Measurements from ENCODE around the gene CISD1. TPM values are rescaled to one million over a fixed set of nuclear protein-coding genes. Genes with fewer than 3 reads are reported as not detected.

The CISD1 gene
- total RNA-seq, 2 donors from 2014 or later = 6.6 to 7.5 TPM

DNA sequence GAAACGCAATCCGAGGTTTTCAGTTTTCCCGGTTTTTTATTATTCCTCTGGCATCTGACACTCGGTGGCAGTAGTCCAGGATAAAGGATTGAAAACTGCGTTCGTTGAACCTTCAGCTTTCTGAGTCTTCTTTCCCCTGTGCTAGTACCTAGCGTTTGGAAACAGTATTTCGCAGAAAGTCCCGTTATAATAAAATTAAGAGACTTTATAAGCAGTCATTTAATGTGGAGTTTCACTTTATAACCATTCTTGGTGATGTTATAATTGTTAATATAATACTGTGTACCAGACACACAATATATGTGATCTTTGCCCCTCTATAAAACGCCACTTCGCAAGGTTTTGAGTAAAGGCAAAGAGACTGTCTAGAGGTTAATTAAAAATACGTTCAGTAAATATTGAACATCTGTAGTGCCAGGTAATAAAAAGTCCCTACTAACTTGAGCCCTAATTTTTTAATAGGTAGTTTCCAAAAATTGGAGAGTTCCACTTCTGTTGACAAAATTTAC lies 874 bp downstream of the CISD1 start:
- Mint-ChIP-seq H3K4me3 (peak overlapping the region; percentile 98), H3K27ac (peak overlapping the region; percentile 95), H3K27me3 (no peaks in the 10 kb centered on the region), H3K36me3 (ENCODE audit: low read depth) (peaks cover 3% of the 10 kb centered on the region), H3K4me1 (peaks cover 26% of the 10 kb centered on the region)
- H3K9me3 ChIP-seq (ENCODE audit: control insufficient read depth, low read length, poor library complexity, severe bottlenecking) = no peaks in the 10 kb centered on the region
- no peak for DNase-seq
- ATAC-seq = no peak

DNA sequence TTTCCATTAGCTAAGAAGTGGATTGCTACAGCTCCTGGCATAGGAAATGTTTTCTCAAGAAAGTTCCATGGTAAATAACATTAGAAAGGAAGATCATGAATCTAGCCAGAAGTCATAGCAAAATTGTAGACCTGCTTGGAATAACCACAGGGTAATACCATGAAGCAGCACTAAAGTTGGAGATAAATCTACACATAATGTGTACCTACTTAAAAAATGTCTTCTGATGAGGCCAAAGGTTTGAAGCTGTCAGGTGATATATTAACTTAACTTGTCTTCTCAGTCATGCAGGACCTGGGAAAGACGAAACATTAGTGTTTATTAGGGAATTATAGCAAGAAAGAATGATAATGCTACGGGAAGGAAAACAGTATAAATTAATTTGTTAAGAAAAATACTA lies 6.3 kb downstream of the CISD1 start:
- no peaks in the 10 kb centered on the region for H3K27me3 Mint-ChIP-seq
- H3K36me3 Mint-ChIP-seq (ENCODE audit: low read depth) = no peaks in the 10 kb centered on the region
- H3K4me1 Mint-ChIP-seq = peaks cover 11% of the 10 kb centered on the region
- DNase-seq = no peak
- no peak for ATAC-seq
- no peak overlapping the region for H3K27ac Mint-ChIP-seq
- no peak overlapping the region for H3K4me3 Mint-ChIP-seq
- no peaks in the 10 kb centered on the region for H3K9me3 ChIP-seq (ENCODE audit: control insufficient read depth, low read length, poor library complexity, severe bottlenecking)

DNA sequence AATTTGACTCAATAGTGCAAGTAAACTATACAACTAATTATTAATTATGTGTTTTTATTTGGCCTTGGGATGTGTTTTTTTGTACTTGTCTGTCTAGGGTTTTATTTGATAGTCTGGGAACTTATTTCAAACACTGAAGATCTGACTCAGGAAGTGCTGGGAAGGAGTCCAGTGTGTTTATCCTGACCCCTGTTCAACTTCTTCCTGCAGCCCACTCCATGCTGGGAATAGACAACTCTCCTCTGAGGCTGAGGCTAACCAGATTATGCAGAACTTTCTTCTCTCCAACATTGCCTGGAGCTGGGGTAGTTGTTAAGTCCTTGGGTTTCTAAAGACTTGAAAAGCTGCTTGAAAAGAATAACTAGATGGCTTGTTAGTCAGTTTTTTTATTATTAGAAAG lies 6.9 kb downstream of the CISD1 start:
- H3K27me3 Mint-ChIP-seq = no peaks in the 10 kb centered on the region
- H3K4me3 Mint-ChIP-seq = no peak overlapping the region
- ATAC-seq = no peak
- no peak overlapping the region for H3K27ac Mint-ChIP-seq
- no peak for DNase-seq
- peaks cover 2% of the 10 kb centered on the region for H3K36me3 Mint-ChIP-seq (ENCODE audit: low read depth)
- no peaks in the 10 kb centered on the region for H3K9me3 ChIP-seq (ENCODE audit: control insufficient read depth, low read length, poor library complexity, severe bottlenecking)
- peaks cover 15% of the 10 kb centered on the region for H3K4me1 Mint-ChIP-seq

DNA sequence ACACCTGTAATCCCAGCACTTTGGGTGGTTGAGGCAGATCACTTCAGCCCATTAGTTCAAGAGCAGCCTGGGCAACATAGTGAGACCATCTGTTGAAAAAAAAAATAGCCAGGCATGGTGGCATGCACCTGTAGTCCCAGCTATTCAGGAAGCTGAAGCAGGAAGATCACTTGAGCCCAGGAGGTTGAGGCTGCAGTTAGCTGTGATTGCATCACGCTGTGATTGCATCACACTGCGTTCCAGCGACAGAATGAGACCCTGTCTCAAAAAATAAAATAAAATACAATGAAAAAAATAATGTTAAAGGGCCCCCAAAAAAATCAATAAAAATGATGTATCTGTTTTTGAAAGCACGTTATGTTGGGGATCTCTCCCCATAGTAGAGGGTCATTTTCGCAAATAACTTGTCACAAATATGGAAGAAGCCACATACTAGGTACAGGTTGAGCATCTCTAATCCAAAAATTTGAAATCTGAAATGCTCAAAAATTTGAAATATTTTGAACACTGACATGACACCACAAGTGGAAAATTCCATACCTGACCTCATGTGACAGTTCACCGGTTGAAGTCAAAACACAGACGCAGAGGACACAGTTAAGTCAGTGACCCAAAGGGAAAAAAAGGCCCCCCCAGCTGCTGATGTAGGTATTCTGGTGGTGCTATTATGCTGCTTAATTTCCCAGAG lies 9.5 kb downstream of the CISD1 start:
- Mint-ChIP-seq H3K4me1 (peaks cover 20% of the 10 kb centered on the region), H3K4me3 (no peak overlapping the region), H3K27ac (no peak overlapping the region), H3K36me3 (ENCODE audit: low read depth) (peaks cover 2% of the 10 kb centered on the region), H3K27me3 (no peaks in the 10 kb centered on the region)
- H3K9me3 ChIP-seq (ENCODE audit: control insufficient read depth, low read length, poor library complexity, severe bottlenecking) = no peaks in the 10 kb centered on the region
- ATAC-seq (no peak), DNase-seq (no peak)

DNA sequence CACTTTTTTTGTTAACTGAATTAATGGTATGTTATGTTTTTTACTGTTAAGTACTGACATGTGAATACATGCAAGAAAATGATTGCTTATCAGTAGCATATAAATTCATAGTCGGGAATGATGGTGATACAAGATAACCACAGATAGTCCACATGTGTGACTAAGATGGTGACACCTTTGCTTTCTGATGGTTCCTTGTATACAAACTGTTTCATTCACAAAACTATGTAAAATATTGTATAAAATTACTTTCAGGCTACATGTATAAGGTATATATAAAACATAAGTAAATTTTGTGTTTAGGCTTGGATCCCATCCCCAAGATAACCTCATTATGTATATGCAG lies 10.0 kb downstream of the CISD1 start:
- H3K36me3 Mint-ChIP-seq (ENCODE audit: low read depth) = peaks cover 2% of the 10 kb centered on the region
- no peak overlapping the region for H3K27ac Mint-ChIP-seq
- no peaks in the 10 kb centered on the region for H3K9me3 ChIP-seq (ENCODE audit: control insufficient read depth, low read length, poor library complexity, severe bottlenecking)
- H3K4me3 Mint-ChIP-seq = no peak overlapping the region
- peaks cover 21% of the 10 kb centered on the region for H3K4me1 Mint-ChIP-seq
- ATAC-seq = no peak
- no peaks in the 10 kb centered on the region for H3K27me3 Mint-ChIP-seq
- DNase-seq = no peak

DNA sequence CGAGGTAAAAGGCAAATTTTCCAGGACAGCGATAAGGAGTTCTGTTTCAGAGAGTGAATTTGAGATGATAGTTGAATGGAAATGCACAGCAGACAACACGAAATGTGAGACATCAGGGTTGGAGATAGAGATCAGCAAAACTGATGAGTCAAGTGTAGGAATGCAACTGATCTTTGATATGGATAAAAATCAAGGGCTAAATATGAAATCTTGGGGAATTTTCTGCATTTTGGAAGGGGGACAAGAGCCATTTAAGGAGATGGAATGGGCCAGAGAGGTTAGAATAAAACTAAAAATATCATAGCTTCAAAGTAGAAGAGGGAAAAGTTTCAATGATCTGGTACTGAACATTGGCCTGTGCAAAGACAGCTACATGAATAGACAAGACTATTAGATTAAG lies 11.5 kb downstream of the CISD1 start:
- no peak overlapping the region for H3K4me3 Mint-ChIP-seq
- no peak for DNase-seq
- H3K27me3 Mint-ChIP-seq = no peaks in the 10 kb centered on the region
- no peak for ATAC-seq
- peaks cover 2% of the 10 kb centered on the region for H3K36me3 Mint-ChIP-seq (ENCODE audit: low read depth)
- no peaks in the 10 kb centered on the region for H3K9me3 ChIP-seq (ENCODE audit: control insufficient read depth, low read length, poor library complexity, severe bottlenecking)
- H3K27ac Mint-ChIP-seq = peak overlapping the region; percentile 2
- peaks cover 18% of the 10 kb centered on the region for H3K4me1 Mint-ChIP-seq

DNA sequence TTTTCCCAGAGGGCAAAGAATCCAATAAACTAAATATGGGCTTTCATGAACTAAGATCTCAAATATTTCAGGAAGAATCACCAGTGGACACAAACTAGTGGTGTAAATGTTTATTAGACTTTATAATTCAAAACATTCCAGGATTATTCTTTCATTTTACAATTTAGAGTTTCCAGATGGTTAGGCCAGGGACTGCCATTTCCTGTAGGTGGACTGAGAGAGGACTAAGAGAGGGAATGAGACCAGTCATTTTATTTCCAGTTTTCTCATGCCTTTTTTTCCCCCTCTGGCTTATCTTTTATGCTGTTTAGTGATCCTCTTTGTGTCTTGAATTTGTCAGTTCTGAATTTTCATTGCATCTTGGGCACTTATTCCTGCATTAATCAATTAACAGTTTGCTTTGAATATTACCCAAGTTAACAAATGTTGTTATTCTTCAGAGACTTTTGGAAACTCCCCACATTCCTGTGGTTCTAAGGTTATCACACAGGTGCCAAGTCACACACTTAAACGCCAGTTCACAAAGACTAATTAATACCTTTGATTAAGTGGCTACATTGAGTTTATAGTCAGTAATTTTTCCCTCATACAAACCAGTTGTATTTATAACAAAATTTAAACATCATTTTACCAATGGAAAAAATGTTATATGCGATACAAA lies 12.3 kb downstream of the CISD1 start:
- H3K27ac Mint-ChIP-seq = no peak overlapping the region
- H3K9me3 ChIP-seq (ENCODE audit: control insufficient read depth, low read length, poor library complexity, severe bottlenecking) = no peaks in the 10 kb centered on the region
- no peak overlapping the region for H3K4me3 Mint-ChIP-seq
- peaks cover 18% of the 10 kb centered on the region for H3K4me1 Mint-ChIP-seq
- H3K27me3 Mint-ChIP-seq = no peaks in the 10 kb centered on the region
- DNase-seq (no peak), ATAC-seq (no peak)
- peaks cover 2% of the 10 kb centered on the region for H3K36me3 Mint-ChIP-seq (ENCODE audit: low read depth)

DNA sequence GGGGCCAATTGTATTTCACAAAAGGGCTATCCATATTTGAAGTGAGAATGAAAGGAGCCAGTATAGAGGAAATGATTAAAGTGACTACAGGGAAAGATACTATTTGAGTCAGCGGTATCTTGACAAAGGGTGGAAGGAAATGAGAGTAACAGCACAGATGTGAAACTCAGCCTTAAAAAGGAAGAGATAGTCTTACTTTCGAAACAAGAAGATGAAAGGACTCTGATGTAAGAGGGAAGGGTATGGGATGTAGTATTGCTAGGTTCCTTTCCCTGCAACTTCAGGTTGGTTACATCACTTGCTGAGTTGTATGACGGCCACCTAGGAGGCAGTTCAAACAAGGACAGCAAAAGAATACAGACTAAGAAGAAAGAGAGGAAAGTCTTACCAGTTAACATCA lies 13.7 kb downstream of the CISD1 start:
- Mint-ChIP-seq H3K4me1 (peaks cover 18% of the 10 kb centered on the region), H3K4me3 (peak overlapping the region; percentile 61), H3K36me3 (ENCODE audit: low read depth) (peaks cover 2% of the 10 kb centered on the region), H3K27ac (peak overlapping the region; percentile 56), H3K27me3 (no peaks in the 10 kb centered on the region)
- DNase-seq (no peak), ATAC-seq (peak; percentile 69)
- H3K9me3 ChIP-seq (ENCODE audit: control insufficient read depth, low read length, poor library complexity, severe bottlenecking) = no peaks in the 10 kb centered on the region

DNA sequence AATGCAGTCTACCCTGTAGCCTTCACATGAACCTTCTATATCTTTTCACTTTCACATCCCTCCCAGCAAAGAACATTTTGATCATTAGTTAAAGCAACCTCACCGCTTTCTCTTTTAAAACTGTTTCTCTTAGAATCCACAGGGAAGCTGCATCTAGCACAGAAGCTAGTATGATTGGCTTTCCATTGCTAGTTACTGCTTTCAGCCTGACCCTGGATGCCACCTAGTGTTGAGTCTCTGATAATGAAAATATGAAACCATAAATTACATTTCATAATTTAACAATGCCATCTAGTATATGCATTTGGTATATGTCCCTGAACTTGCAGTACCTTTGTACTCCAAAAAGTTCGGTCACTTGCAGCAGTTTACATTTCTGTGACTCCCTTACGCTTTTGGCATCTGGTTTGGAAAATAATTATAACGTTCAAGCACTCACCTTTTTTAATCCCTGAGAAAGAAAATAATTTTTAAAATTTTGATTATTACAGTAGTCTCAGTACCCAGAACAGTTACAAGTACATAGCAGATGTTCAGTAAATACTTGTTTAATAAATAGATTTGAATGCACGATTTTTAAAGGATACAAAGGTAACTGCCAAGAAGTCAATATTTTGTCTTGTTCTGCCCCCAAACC lies 22.7 kb downstream of the CISD1 start:
- H3K9me3 ChIP-seq (ENCODE audit: control insufficient read depth, low read length, poor library complexity, severe bottlenecking) = no peaks in the 10 kb centered on the region
- DNase-seq (no peak), ATAC-seq (peak; percentile 61)
- H3K27ac Mint-ChIP-seq = peak overlapping the region; percentile 74
- H3K4me1 Mint-ChIP-seq = peaks cover 3% of the 10 kb centered on the region
- H3K27me3 Mint-ChIP-seq = no peaks in the 10 kb centered on the region
- no peak overlapping the region for H3K4me3 Mint-ChIP-seq
- peaks cover 2% of the 10 kb centered on the region for H3K36me3 Mint-ChIP-seq (ENCODE audit: low read depth)

DNA sequence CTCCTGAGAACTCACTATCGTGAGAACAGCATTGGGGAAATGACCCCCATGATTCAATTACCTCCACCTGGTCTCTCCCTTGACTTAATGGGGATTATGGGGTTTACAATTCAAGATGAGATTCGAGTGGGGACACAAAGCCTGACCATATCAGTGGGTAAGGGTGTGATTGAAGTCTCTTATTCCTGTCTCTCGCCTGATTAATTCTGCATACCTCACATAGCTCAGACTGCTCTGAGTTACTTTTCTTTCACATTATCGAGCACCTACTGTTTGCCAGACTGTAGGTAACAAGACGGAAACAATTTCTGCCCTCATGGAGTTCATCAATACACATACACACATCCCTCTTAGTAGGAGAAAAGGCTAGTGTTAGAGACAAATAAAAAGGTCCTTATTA lies 25.0 kb downstream of the CISD1 start:
- H3K36me3 Mint-ChIP-seq (ENCODE audit: low read depth) = peaks cover 2% of the 10 kb centered on the region
- H3K4me1 Mint-ChIP-seq = peaks cover 3% of the 10 kb centered on the region
- DNase-seq (no peak), ATAC-seq (no peak)
- H3K27ac Mint-ChIP-seq = no peak overlapping the region
- no peak overlapping the region for H3K4me3 Mint-ChIP-seq
- H3K9me3 ChIP-seq (ENCODE audit: control insufficient read depth, low read length, poor library complexity, severe bottlenecking) = no peaks in the 10 kb centered on the region
- H3K27me3 Mint-ChIP-seq = no peaks in the 10 kb centered on the region

DNA sequence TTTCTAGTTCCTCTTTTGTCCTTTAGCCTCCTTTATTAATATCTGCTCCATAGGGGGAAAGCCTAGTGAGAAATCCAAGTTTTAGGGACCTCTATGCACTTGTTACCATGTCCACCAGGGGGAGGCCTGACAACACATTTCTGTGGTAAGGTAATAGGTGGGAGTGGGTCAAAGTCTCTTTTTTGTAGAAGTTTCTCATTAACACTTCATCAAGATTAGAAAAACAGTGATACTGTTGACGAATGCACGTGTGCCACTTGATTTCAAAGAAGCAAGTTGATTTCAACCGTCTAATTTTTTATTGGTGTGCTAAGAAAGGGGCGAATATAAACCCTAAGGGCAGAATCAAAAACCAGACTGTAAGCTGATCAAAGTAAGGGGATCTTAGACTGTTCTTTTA lies 30.6 kb downstream of the CISD1 start:
- Mint-ChIP-seq H3K4me1 (no peaks in the 10 kb centered on the region), H3K27ac (no peak overlapping the region), H3K36me3 (ENCODE audit: low read depth) (peaks cover 2% of the 10 kb centered on the region), H3K27me3 (peaks cover 25% of the 10 kb centered on the region), H3K4me3 (no peak overlapping the region)
- DNase-seq (peak; percentile 14 to 55 (median 16)), ATAC-seq (peak; percentile 92)
- H3K9me3 ChIP-seq (ENCODE audit: control insufficient read depth, low read length, poor library complexity, severe bottlenecking) = no peaks in the 10 kb centered on the region

DNA sequence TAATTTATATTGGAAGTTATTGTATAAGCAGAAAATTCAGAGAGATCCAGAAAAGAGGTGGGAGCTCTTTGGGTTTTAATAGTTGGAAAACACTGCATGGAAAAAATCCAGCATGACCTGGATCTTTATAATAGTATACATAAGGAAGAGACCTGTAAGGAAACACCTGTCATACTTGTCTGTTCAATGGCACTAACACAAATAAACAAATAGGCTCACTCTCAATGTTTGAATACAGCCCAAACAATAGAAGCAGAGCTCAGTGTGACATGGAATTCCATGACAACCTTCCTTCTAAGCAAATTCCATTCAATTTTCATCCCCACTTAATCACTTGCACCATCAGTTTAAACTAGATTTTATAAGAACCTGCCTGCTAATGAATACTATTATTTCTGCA lies 31.7 kb downstream of the CISD1 start:
- H3K4me3 Mint-ChIP-seq = no peak overlapping the region
- H3K4me1 Mint-ChIP-seq = no peaks in the 10 kb centered on the region
- DNase-seq = no peak
- H3K27me3 Mint-ChIP-seq = peaks cover 27% of the 10 kb centered on the region
- H3K36me3 Mint-ChIP-seq (ENCODE audit: low read depth) = peaks cover 2% of the 10 kb centered on the region
- H3K9me3 ChIP-seq (ENCODE audit: control insufficient read depth, low read length, poor library complexity, severe bottlenecking) = no peaks in the 10 kb centered on the region
- no peak overlapping the region for H3K27ac Mint-ChIP-seq
- no peak for ATAC-seq

DNA sequence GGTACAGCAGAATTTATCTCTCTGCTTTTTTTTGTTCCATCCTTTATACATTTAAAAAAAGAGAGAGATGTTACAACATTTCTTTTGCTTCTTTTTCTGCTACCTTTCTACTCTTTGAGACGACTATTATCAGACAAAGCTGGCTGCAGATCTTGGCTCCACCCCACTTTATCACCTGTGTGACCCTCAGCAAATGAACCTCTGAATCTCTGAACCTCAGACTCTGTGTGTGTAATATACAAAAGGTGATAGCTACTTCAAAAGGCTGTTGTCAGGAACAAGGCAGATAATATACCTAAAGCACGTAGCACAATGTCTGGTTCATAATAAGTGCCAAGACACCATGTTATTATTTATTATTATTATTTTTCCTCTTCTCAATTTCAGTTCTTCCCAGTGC lies 33.3 kb downstream of the CISD1 start:
- ATAC-seq = no peak
- DNase-seq = no peak
- Mint-ChIP-seq H3K4me3 (no peak overlapping the region), H3K4me1 (no peaks in the 10 kb centered on the region), H3K36me3 (ENCODE audit: low read depth) (peaks cover 2% of the 10 kb centered on the region), H3K27ac (no peak overlapping the region), H3K27me3 (peaks cover 43% of the 10 kb centered on the region)
- H3K9me3 ChIP-seq (ENCODE audit: control insufficient read depth, low read length, poor library complexity, severe bottlenecking) = no peaks in the 10 kb centered on the region
